Cardiac fibroblast (primary cell): ENCODE data around the gene LSM4.
A peak's percentile ranks its signal among the peaks of the same experiment; 100 is the strongest.

Experiments
- DNase-seq, 2 donors: peaks; one replicate each; pipeline versions ENCODE4 v3.0.0 to v3.0.0-alpha.2; 2010; ENCODE audit warnings: low read depth in 2 of 2
- H3K4me3 ChIP-seq, 2 donors: replicated peaks in 1 of 2; 1 replicate in 1 of 2; 2 replicates in 1 of 2; pipeline ENCODE4 v1.5.1; 2011; ENCODE audit warnings: low read depth in 2 of 2, low read length in 2 of 2, mild to moderate bottlenecking in 2 of 2, moderate library complexity in 1 of 2
- TF ChIP-seq, protein P1 (sequence below): IDR thresholded peaks from one replicate; pipeline ENCODE4 v1.5.1; 2011; ENCODE audit warnings: low read depth, mild to moderate bottlenecking, low read length, inconsistent platforms

Gene LSM4

DNA sequence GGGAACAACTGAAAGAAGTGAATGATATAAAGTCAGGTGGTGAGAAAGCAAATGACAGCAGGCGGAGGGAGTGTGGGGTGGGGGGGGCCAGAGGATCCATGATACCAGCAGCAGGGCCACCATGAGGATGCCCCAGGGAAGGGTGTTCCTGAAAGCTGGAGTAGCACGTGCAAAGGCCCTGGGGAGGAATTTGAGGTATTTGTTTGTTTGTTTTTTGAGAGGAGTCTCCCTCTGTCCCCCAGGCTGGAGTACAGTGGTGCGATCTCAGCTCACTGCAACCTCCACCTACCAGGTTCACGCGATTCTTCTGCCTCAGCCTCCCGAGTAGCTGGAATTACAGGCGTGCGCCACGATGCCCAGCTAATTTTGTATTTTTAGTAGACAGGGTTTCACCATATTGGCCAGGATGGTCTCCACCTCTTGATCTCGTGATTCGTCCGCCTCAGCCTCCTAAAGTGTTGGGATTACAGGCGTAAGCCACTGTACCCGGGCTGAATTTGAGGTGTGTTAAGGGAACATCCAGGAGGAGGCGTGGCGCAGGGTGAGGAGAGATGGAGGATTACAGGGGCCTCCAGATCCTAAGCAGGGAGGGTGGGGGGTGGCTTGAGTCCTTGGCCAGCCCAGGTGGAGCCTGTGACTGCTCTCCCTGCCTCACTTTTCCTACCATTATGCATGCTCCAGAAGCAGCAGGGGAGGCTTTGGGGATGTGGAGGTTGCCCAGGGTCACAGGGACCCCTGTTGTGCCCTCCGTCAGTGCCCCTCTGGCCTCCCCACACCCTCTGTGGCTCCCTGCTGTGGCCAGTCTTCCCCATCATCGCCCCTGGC lies 29.0 kb downstream of the LSM4 start:
- TF ChIP-seq, protein P1, sequence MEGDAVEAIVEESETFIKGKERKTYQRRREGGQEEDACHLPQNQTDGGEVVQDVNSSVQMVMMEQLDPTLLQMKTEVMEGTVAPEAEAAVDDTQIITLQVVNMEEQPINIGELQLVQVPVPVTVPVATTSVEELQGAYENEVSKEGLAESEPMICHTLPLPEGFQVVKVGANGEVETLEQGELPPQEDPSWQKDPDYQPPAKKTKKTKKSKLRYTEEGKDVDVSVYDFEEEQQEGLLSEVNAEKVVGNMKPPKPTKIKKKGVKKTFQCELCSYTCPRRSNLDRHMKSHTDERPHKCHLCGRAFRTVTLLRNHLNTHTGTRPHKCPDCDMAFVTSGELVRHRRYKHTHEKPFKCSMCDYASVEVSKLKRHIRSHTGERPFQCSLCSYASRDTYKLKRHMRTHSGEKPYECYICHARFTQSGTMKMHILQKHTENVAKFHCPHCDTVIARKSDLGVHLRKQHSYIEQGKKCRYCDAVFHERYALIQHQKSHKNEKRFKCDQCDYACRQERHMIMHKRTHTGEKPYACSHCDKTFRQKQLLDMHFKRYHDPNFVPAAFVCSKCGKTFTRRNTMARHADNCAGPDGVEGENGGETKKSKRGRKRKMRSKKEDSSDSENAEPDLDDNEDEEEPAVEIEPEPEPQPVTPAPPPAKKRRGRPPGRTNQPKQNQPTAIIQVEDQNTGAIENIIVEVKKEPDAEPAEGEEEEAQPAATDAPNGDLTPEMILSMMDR: no peak
- no peak for DNase-seq
- H3K4me3 ChIP-seq: no peak overlapping the region

DNA sequence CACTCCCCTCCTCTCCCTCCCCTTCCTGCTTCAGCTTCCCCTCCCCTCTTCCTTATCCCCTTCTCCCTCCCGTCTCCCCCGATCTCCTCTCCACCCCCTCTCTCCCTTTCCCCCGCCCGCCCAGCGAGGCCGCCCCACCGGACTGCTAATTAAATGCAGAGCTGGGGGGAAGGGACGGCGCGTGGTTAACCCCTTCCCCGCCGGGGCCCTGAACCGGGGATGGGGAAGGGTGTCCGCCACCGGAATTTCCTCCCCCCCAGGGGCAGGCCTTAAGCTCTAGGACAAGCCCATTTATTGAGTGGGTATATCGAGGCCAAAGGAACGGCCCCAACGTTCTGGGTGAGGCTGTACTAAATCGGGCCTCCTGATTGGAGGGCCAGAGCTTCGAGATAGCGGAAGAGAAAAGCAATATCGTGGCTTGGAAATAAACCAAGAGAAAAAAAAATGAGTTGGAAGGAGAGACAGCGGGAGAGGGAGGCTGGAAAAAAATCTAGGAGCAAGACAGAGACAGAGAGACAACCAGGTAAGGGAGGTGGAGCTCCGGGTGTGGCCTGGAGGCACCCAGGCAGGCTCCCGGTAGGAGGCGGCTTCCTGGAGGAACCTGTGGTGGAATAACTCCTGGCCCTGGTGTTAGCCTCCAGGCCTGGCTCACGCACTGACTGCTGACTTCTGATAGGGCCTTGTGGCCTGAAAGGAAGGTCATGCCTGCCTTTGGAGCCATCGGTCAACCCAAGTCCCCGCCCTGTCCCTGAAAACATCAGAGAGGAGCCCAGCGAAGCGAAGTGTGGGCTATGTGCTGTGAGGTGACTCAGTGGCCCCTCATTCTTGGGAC lies 29.9 kb downstream of the LSM4 start:
- TF ChIP-seq, protein P1: no peak
- peak; percentile 56 to 85 for DNase-seq
- H3K4me3 ChIP-seq: peak overlapping the region; percentile 54 to 57

DNA sequence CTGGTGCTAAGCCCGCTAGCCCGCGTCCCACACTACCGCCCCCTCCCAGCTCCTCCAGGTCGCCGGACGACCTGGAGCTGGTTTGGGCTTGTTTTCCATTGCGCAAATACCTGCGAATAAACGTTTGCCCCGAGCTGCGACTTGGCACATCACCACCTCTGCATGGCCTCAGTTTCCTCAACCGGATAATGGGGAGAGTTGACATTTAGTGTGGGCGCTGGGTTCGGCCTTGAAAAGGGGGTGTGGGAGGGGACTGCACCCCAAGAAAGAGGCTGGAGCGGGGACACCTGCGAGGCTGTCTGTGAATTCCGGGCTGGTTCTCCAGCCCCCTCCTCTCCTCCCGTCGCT lies 30.4 kb downstream of the LSM4 start:
- H3K4me3 ChIP-seq: peak overlapping the region; percentile 54 to 57
- TF ChIP-seq, protein P1: no peak
- DNase-seq: peak in 1 of 2 donors; percentile 47

DNA sequence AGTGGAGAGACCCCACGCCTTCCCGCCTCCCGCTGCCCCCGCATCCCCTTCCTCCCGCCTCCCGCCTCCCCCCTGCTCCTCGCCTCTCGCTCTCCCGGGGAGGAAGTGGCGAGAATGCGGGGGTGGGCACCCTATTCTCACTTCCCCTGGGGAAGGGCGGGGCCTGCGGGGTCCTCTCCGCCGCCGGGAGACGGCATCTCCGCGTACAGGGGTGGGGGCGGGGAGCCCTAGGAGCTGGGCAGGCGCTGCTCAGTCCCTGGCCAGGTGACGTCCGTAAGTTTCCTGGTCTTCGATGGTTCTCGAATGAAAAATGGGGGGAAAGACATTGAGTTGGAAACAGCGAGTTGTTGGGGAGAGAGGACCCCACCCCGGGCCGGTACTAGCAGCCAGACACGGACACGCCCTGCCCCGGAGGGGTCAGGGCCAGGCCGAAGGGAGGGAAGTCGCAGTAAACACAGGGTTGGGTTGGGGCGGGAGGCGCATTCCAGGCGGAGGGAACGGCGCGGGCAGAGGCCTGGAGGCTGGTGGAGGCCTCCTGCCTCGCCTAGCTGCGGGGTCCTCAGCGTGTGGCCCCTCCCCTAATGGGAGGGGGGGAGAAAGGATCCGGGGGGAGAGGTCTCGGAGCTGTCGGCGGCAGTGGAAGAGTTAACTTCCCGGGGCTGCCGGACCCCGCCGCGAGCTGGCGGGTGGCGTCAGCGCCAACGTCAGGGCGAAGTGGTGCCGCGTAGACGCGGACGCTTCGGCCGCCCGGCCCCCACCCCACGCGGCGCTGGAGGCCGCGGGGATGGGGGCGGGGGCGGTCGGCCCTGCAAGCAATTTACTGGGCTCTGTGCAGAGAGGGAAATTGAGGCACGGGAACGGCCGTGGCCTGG lies 31.1 kb downstream of the LSM4 start:
- peak overlapping the region; percentile 54 to 57 for H3K4me3 ChIP-seq
- TF ChIP-seq, protein P1: no peak
- DNase-seq: peak; percentile 69 to 89

DNA sequence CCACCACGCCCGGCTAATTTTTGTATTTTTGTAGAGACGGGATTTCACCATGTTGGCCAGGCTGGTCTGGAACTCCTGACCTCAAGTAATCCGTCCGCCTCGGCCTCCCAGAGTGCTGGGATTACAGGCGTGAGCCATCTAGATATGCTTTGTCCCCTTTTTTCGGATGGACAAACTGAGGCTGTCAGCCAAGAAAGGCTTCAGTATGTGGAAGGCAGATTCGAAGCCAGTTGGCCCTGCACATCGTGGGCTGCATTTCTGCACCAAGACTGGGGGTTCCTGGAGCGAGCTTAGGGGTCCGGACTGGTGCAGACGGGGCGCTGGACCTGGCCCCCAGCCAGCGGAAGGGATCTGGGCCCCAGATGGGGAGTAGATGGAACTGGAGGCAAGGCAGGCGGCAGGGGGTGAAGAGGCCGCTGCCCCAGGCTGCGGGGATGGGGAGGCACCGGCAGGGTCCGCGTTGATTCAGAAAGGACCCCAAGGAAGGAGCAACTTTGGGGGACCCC lies 31.8 kb downstream of the LSM4 start:
- peak overlapping the region; percentile 54 to 57 for H3K4me3 ChIP-seq
- TF ChIP-seq, protein P1: no peak
- DNase-seq: peak in 1 of 2 donors; percentile 18

DNA sequence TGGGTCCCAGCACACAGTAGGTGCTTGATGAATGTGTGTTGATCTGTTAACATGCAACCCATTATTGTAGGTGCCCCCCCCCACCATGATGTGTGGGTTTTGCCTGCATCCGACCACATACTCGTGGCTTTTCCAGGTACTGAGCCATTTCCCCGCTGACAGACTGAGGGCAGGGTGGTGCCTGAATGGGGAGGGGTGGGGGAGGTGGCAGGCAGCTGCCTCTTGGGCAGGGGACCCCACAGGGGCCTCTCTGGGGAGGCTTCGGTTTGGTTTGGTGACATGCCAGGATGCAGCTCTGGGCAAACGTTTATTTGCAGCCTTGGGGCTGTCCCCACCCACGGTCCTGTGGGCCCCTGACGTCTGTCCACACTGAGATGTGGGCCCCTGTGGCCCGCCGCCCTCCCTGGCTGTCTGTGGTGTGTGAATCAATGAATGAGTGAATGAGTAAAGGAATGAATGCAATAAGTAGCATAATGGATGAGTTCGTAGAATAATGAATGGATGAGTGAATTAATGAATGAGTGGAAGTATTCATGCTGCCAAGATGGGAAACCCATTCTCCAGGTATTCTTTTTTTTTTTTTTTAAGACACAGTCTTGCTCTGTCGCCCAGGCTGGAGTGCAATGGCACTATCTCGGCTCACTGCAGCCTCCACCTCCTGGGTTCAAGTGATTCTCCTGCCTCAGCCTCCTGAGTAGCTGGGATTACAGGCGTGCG lies 32.4 kb downstream of the LSM4 start:
- H3K4me3 ChIP-seq: no peak overlapping the region
- TF ChIP-seq, protein P1: no peak
- DNase-seq: peak in 1 of 2 donors; percentile 56
